Nephron (organoid): Measurements from ENCODE around the gene RPL5.

Source experiments
- H3K27ac Mint-ChIP-seq, 3 experiments: 2 replicates each; pipeline ENCODE4 v1.8.0; 2020; ENCODE audit warnings: mixed read lengths in 3 of 3, mild to moderate bottlenecking in 2 of 3, moderate library complexity in 1 of 3
- H3K27me3 Mint-ChIP-seq: 2 replicates; pipeline ENCODE4 v1.8.0; 2021; ENCODE audit warnings: low read depth, mild to moderate bottlenecking, moderate library complexity, mixed read lengths
- H3K36me3 Mint-ChIP-seq: 2 replicates; pipeline ENCODE4 v1.8.0; 2020; ENCODE audit warnings: low read depth, mixed read lengths
- H3K4me1 Mint-ChIP-seq: 2 replicates; pipeline ENCODE4 v1.8.0; 2020; ENCODE audit warnings: mixed read lengths
- H3K4me3 Mint-ChIP-seq, 3 experiments: 2 replicates each; pipeline ENCODE4 v1.8.0; 2020; ENCODE audit warnings: mild to moderate bottlenecking in 3 of 3, mixed read lengths in 3 of 3, moderate library complexity in 2 of 3
- H3K9me3 Mint-ChIP-seq: 2 replicates; pipeline ENCODE4 v1.8.0; 2020; ENCODE audit warnings: mixed read lengths
- CTCF ChIP-seq, 3 experiments: fragments of 200-600 bp; sonication (generic); IDR thresholded peaks; one replicate each; pipeline ENCODE4 v1.5.0; 2021; ENCODE audit warnings: antibody characterized with exemption in 3 of 3; ENCODE audit not compliant: unreplicated experiment in 3 of 3

Gene RPL5

GRCh38 chr1:92831368-92831761 lies 475 bp upstream of the RPL5 start:
- Mint-ChIP-seq H3K4me1 (peaks cover 40% of the 10 kb centered on the region), H3K27me3 (no peaks in the 10 kb centered on the region), H3K36me3 (peaks cover 37% of the 10 kb centered on the region), H3K9me3 (no peaks in the 10 kb centered on the region), H3K27ac (peak overlapping the region; percentile 98 to 99 (median 99)), H3K4me3 (peak overlapping the region; percentile 97 to 98 (median 98))
- TF ChIP-seq CTCF (IDR thresholded peaks at IDR 0.05; ENCODE audit: unreplicated experiment in 3 of 3), result no peak

GRCh38 chr1:92832537-92833114 lies 786 bp downstream of the RPL5 start:
- Mint-ChIP-seq H3K36me3 (peaks cover 49% of the 10 kb centered on the region), H3K4me3 (peak overlapping the region; percentile 97 to 98 (median 98)), H3K27me3 (no peaks in the 10 kb centered on the region), H3K27ac (peak overlapping the region; percentile 98 to 99 (median 99)), H3K9me3 (no peaks in the 10 kb centered on the region), H3K4me1 (peaks cover 50% of the 10 kb centered on the region)
- no peak for TF ChIP-seq CTCF (IDR thresholded peaks at IDR 0.05; ENCODE audit: unreplicated experiment in 3 of 3)

GRCh38 chr1:92833840-92834239 lies 2.0 kb downstream of the RPL5 start:
- Mint-ChIP-seq H3K27ac (peak overlapping the region in 1 of 3 experiments; percentile 19), H3K9me3 (no peaks in the 10 kb centered on the region), H3K27me3 (no peaks in the 10 kb centered on the region), H3K4me3 (peak overlapping the region; percentile 97 to 98 (median 98)), H3K36me3 (peaks cover 61% of the 10 kb centered on the region), H3K4me1 (peaks cover 60% of the 10 kb centered on the region)
- no peak for TF ChIP-seq CTCF (IDR thresholded peaks at IDR 0.05; ENCODE audit: unreplicated experiment in 3 of 3)

- Mint-ChIP-seq H3K9me3 (no peaks in the 10 kb centered on the region), H3K27ac (peak overlapping the region in 2 of 3 experiments; percentile 32 to 45), H3K4me3 (peak overlapping the region; percentile 97 to 98 (median 98)), H3K27me3 (no peaks in the 10 kb centered on the region), H3K36me3 (peaks cover 68% of the 10 kb centered on the region), H3K4me1 (peaks cover 60% of the 10 kb centered on the region)
- TF ChIP-seq CTCF (IDR thresholded peaks at IDR 0.05; ENCODE audit: unreplicated experiment in 3 of 3), result no peak
Measured at GRCh38 chr1:92834617-92835016, 2.8 kb downstream of the RPL5 start.

GRCh38 chr1:92837062-92837461 lies 5.2 kb downstream of the RPL5 start:
- Mint-ChIP-seq H3K27me3 (no peaks in the 10 kb centered on the region), H3K4me1 (peaks cover 60% of the 10 kb centered on the region), H3K9me3 (no peaks in the 10 kb centered on the region), H3K4me3 (peak overlapping the region in 2 of 3 experiments; percentile 37 to 38), H3K36me3 (peaks cover 86% of the 10 kb centered on the region), H3K27ac (no peak overlapping the region)
- TF ChIP-seq CTCF (IDR thresholded peaks at IDR 0.05; ENCODE audit: unreplicated experiment in 3 of 3), result no peak

- H3K4me3 Mint-ChIP-seq, result no peak overlapping the region
- H3K27ac Mint-ChIP-seq, result no peak overlapping the region
- no peaks in the 10 kb centered on the region for H3K27me3 Mint-ChIP-seq
- peaks cover 87% of the 10 kb centered on the region for H3K36me3 Mint-ChIP-seq
- no peaks in the 10 kb centered on the region for H3K9me3 Mint-ChIP-seq
- no peak for TF ChIP-seq CTCF (IDR thresholded peaks at IDR 0.05; ENCODE audit: unreplicated experiment in 3 of 3)
- H3K4me1 Mint-ChIP-seq, result peaks cover 49% of the 10 kb centered on the region
Measured at GRCh38 chr1:92838519-92838918, 6.7 kb downstream of the RPL5 start.
